Umbilical cord (tissue), 2 donors: ENCODE measurements around the gene DENND2C. TPM values are rescaled to one million over a fixed set of nuclear protein-coding genes. Genes with fewer than 3 reads are reported as not detected.

Experiments used
- DNase-seq: peaks from one replicate; pipeline ENCODE4 v3.0.0-alpha.2; 2015; ENCODE audit warnings: low spot score
- total RNA-seq: library from RNA; depleted of rRNA; stranded (reverse); fragments of >200 nt; gene quantifications from one replicate; pipeline ENCODE4 v1.2.3, GENCODE V29; 2014; ENCODE audit warnings: low replicate concordance; ENCODE audit not compliant: insufficient read depth

The DENND2C gene
- total RNA-seq, result 10.8 TPM

- no peak for DNase-seq
Observed at GRCh38 chr1:114669562-114670082, at the start of gene DENND2C. Gene DENND2C (minus strand): TSS chr1:114670049. CDS start chr1:114625984, 44,065 bp downstream.

- DNase-seq, result no peak
Observed at GRCh38 chr1:114719424-114719787, 49.6 kb upstream of the DENND2C start.

DNA sequence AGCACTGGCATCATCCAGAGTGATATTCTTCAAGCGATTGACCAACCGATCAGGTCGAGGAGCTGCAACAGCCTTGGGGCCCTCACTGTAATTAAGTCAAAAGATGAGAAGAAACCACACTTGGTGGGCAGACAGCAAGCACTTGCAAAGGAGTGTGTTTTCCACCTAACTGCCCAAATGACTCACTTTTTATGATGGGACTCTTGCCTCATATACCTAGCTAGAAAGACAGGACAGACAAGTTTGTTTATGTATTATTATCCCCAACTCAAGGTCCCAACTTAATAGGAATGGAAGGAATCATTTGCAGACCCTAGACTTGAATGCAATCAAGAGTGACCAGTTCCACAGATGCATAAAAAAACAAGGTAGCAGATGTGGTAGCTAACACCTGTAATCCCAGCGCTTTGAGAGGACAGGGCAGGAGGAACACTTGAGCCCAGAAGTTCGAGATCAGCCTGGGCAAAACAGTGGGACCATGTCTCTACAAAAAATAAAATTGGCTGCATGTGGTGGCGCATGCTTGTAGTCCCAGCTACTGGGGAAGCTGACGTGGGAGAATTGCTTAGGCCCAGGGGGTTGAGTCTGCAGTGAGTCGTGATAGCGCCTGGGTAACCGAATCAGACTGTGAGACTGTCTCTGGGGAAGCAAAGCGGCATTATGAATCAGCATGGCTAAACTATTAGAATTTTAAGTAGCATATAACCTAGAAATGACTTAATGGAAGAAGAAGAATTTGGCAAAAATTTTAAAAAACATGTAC, 49.0 kb upstream of the DENND2C start:
- DNase-seq, result no peak

- DNase-seq, result peak; percentile 95
Observed at GRCh38 chr1:114716304-114717170, 46.7 kb upstream of the DENND2C start, which contains the start of gene NRAS. Gene NRAS (minus strand): TSS chr1:114716771. CDS start chr1:114716160, 611 bp downstream.

DNA sequence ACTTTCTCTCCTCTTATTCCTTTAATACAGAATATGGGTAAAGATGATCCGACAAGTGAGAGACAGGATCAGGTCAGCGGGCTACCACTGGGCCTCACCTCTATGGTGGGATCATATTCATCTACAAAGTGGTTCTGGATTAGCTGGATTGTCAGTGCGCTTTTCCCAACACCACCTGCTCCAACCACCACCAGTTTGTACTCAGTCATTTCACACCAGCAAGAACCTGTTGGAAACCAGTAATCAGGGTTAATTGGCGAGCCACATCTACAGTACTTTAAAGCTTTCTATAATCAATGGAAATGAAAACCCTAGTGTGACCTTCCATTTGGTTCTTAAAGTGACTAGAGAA, 46.1 kb upstream of the DENND2C start:
- no peak for DNase-seq

GRCh38 chr1:114712977-114713376, 43.1 kb upstream of the DENND2C start:
- DNase-seq, result no peak

GRCh38 chr1:114710360-114710759, 40.5 kb upstream of the DENND2C start:
- no peak for DNase-seq

DNA sequence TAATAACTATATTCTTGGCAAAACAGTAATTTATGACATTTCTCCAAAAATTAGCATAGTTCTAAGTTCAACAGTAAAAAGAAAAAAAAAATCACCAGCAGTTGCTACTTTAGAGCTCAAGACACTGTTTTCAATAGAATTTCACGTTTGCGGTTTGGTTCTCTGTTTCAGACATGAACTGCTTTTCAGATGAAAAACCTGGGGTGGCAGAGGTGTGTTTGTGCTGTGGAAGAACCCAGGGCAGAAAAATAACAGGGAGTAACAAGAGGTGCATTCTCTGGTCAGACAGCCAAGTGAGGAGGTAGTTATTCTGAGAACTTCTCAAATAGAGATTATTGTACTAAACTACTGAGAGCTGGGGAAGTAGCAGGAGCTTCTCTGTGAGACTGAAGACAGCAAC, 37.8 kb upstream of the DENND2C start:
- no peak for DNase-seq

- no peak for DNase-seq
Observed at GRCh38 chr1:114703242-114703641, 33.4 kb upstream of the DENND2C start.

DNA sequence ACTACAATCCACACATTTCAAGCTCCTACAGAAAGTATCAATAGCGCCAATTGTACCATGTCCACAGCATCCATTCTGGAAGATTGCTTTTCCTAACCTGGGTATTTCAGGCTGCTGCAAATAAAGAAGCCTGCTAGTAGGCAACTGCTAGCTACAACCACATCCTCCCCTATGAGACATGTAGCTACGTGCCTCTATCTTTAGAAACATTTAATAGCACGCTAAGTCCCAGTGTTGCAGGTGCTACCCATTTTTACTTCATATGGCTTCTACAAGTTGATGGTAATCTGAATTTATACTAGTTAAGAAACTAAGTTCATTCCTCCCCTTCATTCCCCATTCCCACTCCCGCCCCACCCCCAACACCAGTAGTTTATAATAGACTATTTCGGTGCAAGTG, 32.9 kb upstream of the DENND2C start:
- no peak for DNase-seq

DNA sequence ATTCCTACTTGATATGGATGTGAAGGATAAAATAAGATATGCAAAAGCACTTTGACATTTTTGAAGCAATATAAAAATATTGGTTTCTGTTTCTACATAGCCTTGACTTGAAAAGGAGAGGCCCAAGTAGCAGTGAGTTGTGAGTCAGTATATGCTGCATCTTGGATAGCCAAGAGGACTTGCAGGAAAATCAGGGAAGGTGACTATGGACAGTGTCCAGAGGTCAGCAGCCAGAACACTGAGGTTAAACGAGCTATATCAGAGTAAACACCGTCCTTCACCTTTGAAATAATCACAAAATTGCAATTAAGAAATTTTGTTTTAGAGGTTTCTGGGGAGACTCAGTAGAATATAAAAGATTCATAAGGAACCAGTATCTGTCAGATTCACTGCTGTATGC, 32.1 kb upstream of the DENND2C start:
- no peak for DNase-seq

DNA sequence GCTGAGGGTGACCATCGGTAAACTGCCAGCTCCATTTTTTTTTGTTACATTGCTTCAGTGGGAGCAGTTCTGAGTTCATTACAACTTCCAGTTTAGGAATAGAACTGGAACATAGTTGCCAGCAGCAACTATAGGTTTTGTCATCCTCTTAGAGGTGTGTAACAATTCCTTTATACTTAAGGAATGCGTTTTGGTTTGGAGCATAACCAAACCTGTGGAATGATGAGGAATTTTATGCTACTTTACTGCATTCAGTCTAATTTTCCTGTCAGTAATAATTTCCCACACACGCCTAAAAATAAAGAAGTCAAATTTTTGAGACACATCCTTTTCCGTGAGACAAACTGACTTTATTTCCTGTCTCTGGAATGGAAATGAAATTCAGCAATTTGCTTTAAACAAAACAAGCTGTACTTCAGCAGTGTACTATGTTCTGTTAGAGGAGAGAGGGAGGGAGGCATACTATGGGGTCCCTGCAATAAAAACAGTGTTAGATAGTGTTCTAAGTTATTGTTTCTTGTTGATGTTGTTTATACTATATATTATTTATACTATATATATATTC, 30.3 kb upstream of the DENND2C start:
- no peak for DNase-seq

DNA sequence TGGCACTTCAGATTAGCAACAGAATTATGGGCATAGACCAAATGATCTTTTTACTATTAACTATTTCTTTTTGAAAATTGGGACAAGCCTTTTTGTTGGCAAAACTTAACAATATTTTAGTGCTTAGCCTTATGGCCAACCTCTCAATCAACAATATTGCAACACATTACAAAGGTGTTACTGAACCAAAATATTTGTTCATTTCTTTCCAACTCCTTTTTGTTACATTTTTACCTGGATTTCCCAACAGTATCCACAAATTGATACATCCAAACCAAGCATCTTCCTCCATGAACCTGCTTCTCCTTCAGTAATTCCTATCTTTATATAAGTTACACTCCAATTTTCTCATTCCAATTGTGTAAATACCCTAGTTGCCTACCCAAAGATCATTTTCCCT, 27.0 kb upstream of the DENND2C start:
- DNase-seq, result no peak

DNA sequence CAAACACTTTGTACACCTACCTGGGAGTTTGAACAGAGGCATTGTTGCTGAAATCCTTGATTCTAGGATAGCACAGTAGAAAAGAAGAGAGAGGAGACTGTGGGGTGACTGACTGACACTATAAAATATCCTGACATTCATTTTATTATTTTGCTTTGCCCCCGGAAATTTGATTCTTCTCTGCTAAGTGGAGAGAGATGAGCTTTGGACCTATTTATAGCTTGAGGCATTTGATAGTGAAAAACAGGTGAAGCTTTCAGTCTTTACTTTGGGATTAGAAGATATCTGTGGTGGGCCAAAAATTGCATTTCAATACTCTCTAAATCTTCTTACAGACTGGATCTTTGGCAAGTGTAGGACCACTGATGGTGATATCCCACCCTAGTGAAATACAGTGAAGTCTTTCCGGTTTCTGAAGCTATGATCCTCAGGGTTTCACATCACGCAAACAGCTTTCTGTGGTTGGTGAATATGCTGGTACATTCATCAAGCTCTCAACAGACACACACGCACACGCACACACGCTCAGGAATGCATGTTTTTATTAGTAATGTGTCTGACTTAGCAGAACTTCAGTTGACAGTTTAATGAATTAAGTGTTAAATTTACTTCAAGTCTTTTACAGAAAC, 25.7 kb upstream of the DENND2C start, which contains the start of gene AMPD1:
Gene AMPD1 (minus strand): TSS at position 117 of the 629 bp plus-strand sequence. CDS start 75 bp downstream, at position 42.
- no peak for DNase-seq

- DNase-seq, result no peak
Observed at GRCh38 chr1:114694540-114695310, 24.9 kb upstream of the DENND2C start.

DNA sequence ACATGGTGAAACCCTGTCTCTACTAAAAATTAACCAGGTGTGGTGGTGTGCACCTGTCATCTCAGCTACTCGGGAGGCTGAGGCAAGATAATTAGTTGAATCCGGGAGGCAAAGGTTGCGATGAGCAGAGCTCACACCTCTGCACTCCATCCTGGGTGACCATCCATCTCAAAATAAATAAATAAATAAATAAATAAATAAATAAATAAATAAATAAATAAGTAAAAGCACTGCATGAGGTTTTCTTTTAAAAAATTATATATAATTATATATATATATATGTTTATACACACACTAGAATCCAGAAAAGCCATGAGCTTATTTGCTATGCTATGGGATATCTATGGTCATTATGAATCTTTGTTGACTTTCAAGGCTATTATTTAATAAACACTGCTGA, 23.1 kb upstream of the DENND2C start:
- DNase-seq, result no peak

DNA sequence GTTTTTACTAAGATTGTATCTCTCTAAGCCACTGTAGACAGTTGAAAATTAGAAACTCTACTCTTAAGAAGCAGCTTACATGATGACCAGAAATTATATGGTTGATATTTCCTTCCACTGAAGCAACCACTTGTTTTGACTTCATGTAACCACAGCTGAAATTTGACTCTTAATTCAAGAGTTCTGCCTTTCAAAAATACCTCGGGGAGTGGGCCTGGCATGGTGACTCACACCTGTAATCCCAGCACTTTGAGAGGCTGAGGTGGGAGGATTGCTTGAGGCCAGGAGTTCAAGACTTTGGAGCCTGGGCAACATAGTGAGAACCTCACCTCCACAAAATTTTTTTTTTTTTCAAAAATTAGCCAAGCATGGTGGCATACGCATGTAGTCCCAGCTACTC, 21.2 kb upstream of the DENND2C start:
- no peak for DNase-seq

DNA sequence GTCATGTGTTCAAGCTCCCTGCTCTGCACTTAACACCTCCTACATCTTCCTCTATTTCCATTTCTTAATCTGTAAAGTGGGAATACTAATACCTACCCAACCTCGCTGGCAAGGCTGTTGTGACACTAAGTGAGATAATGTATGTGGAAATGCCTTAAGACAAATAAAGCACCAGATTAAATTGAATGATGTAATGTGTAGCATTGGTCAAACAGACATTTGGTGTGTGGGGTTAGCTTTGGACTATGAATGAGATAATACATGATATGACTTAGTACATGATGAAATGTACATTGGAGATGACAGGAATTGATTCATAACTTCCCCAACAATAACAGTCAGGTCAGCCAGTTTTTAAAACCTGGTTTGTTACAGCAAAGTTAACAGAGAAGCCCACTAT, 20.3 kb upstream of the DENND2C start:
- DNase-seq, result no peak

DNA sequence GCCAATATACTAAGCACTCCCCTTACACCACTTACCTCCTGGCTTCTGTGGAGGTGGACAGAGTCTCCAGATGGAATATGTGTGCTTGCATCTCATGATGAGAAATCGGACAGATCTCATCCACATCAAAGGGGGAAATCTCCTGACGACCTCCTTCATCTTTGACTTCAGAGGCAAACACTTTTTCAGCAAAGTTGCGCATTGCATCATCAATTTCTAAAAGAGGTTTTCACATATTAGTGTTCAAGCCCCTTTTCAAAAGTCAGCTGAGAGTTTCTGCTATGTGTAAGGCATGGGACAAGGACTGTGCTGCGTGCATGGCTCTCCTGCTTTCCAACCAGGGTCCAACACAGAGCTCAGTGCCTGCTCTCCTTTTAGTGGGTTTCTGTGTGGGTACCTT, 18.7 kb upstream of the DENND2C start:
- DNase-seq, result no peak

- no peak for DNase-seq
Observed at GRCh38 chr1:114685851-114686250, 16.0 kb upstream of the DENND2C start.

DNA sequence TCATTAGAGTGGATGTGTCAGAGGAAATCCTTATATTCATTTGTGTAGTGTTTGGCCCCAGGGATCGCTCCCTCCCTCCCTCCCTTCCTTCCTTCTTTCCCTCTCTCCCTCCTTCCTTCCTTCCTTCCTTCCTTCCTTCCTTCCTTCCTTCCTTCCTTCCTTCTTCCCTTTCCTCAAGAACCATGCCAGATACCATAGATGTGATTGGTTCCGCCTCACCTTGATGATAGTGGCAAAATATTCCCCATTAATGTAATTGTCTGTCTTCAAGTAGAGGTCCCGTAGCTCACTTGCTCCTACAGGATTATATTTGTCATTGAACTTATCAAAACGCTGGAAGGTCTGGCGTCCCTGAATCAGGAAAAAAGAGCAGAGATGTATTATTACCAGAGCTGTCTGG, 7.8 kb upstream of the DENND2C start:
- no peak for DNase-seq
